ENCODE data around the gene SMIM35.

DNA sequence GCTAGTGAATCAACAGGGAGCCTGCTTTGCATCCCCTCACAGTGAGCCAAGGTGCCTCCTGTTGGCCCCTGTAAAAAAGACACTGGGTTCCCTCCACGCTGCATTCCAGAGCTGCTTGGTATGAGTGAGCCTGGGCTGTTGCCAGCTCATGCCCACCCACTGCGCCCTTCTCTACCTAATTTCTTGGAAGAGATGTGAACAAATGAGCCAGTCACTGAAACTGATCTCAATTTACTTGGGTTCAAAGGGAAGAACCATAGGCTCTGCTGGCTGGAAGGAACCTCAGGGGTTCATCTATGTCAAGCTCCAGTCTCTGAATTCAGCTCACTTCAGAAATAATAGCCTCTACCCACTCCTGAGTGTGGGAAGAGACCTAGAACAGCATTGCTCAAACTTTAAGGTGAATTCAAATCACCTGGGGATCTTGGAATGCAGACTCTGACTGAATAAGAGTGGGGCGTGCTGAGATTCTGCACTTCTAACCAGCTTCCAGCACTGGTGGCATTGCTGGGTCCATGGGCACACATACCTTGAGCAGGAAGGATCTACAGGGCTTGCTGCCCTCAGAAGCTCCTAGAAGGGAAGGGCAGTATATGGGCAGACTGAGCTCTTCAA is 15.2 kb downstream of the SMIM35 start:
- TF ChIP-seq, protein P1, sequence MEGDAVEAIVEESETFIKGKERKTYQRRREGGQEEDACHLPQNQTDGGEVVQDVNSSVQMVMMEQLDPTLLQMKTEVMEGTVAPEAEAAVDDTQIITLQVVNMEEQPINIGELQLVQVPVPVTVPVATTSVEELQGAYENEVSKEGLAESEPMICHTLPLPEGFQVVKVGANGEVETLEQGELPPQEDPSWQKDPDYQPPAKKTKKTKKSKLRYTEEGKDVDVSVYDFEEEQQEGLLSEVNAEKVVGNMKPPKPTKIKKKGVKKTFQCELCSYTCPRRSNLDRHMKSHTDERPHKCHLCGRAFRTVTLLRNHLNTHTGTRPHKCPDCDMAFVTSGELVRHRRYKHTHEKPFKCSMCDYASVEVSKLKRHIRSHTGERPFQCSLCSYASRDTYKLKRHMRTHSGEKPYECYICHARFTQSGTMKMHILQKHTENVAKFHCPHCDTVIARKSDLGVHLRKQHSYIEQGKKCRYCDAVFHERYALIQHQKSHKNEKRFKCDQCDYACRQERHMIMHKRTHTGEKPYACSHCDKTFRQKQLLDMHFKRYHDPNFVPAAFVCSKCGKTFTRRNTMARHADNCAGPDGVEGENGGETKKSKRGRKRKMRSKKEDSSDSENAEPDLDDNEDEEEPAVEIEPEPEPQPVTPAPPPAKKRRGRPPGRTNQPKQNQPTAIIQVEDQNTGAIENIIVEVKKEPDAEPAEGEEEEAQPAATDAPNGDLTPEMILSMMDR (IDR thresholded peaks at IDR 0.05), result no peak
- TF ChIP-seq POLR2A (IDR thresholded peaks at IDR 0.05), result no peak
